ENCODE data around the gene NCAPG2.

DNA sequence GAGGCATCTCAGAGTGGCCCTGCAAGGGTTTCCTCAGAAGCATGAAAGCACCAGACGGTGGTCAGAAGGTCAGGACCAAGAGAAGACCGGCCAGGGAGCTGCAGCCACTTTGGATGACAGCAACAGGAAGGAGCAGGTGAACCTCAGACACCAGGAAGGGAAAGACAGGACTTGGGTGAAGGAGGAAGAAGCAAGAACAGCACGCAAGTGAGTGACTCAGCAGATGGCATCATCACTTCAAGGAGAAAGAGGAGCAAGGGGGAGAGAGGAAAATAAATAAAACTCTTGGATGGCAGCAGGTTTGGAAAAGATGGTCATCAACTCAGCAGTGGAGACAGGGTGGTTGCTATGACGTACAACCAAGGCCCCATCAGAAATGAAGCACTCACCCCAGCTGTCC, 31.6 kb downstream of the NCAPG2 start:
- TF ChIP-seq REST (IDR thresholded peaks at IDR 0.05; ENCODE audit: insufficient read depth in 1 of 2, low read depth in 2 of 2, low read length in 2 of 2) (no peak), TAF1 (IDR thresholded peaks at IDR 0.05; ENCODE audit: borderline replicate concordance, insufficient read depth, low read length) (no peak), POLR2AphosphoS5 (IDR thresholded peaks at IDR 0.05; ENCODE audit: low read depth, low read length) (no peak)

Data from PFSK-1 (cell line).